Upper lobe of right lung (tissue), 1 donor: ENCODE results near the gene OTP. TPM values are rescaled to one million over a fixed set of nuclear protein-coding genes. Genes with fewer than 3 reads are reported as not detected.

Experiments
- ATAC-seq: fragments of 200-7000 bp; cut with Tn5 transposase; one replicate; pipeline ENCODE4 v1.9.1; 2020; ENCODE audit warnings: mild to moderate bottlenecking, moderate library complexity
- DNase-seq: peaks from one replicate; pipeline ENCODE4 v3.0.0-alpha.2; 2020
- H3K27ac ChIP-seq: fragments of 200-600 bp; one replicate; pipeline ENCODE4 v1.8.0; 2022
- H3K27me3 ChIP-seq: fragments of 200-600 bp; one replicate; pipeline ENCODE4 v1.8.0; 2022; ENCODE audit warnings: mild to moderate bottlenecking
- H3K36me3 ChIP-seq: fragments of 200-600 bp; one replicate; pipeline ENCODE4 v1.8.0; 2022
- H3K4me1 ChIP-seq: fragments of 200-600 bp; one replicate; pipeline ENCODE4 v1.8.0; 2022
- H3K4me3 ChIP-seq: fragments of 200-600 bp; one replicate; pipeline ENCODE4 v1.8.0; 2022; ENCODE audit warnings: mild to moderate bottlenecking
- H3K9me3 ChIP-seq: fragments of 200-600 bp; one replicate; pipeline ENCODE4 v1.8.0; 2022
- CTCF ChIP-seq: fragments of 200-600 bp; IDR thresholded peaks from one replicate; pipeline ENCODE4 v1.8.0; 2022; ENCODE audit warnings: antibody characterized with exemption
- intact Hi-C: fragments of 100-400 bp; cut with DNase I; formaldehyde crosslinking; loops from one replicate; pipeline ENCODE4 v1.11.0; 2022
- total RNA-seq: library from RNA; stranded (reverse); fragmentation: NEBNext Ultra II Directional; extraction: Animal tissue kit (Norgen Biotek cat#: 25700); gene quantifications from one replicate; pipeline ENCODE4 v1.2.1, GENCODE V29; 2021
- donor health status: DM: no; HTN: yes; CAD: no; lungs with severe emphysema.

The OTP gene
- total RNA-seq, 1 donor from 2014 or later: not detected

DNA sequence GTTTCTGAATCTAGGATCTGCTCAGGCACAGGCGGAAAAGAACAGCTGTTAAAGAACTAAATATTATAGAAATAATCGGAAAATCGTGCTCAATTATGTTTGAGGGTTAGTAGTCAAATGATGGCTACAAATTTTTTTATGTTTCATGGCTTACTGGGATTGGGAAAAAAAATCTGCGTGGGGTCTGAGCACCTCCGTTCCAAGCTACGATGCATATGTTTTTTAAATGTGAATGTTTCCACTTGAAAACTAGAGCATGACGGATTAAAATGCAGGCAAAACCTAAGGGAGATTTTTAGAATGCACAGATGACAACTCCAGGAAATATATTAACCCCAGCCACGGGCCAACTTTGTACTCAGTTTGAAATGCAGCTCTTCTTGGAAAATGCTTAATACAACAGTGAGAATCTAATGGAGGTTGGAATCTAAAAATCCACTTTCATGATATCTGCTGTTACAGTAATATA is 5.3 kb downstream of the OTP start:
- Histone ChIP-seq H3K9me3 (no peaks in the 10 kb centered on the region), H3K27ac (no peak overlapping the region), H3K4me3 (no peak overlapping the region), H3K4me1 (peaks cover 18% of the 10 kb centered on the region), H3K27me3 (peaks cover 97% of the 10 kb centered on the region), H3K36me3 (no peaks in the 10 kb centered on the region)
- intact Hi-C loops: no loop called here
- no peak for TF ChIP-seq CTCF
- ATAC-seq (no peak), DNase-seq (no peak)

GRCh38 chr5:77632526-77633206 is 5.8 kb downstream of the OTP start:
- no peak overlapping the region for H3K27ac ChIP-seq
- no peak for TF ChIP-seq CTCF
- no peak overlapping the region for H3K4me3 ChIP-seq
- no peaks in the 10 kb centered on the region for H3K36me3 ChIP-seq
- H3K9me3 ChIP-seq: no peaks in the 10 kb centered on the region
- peaks cover 18% of the 10 kb centered on the region for H3K4me1 ChIP-seq
- DNase-seq (no peak), ATAC-seq (no peak)
- H3K27me3 ChIP-seq: peaks cover 97% of the 10 kb centered on the region
- intact Hi-C loops: no loop called here

DNA sequence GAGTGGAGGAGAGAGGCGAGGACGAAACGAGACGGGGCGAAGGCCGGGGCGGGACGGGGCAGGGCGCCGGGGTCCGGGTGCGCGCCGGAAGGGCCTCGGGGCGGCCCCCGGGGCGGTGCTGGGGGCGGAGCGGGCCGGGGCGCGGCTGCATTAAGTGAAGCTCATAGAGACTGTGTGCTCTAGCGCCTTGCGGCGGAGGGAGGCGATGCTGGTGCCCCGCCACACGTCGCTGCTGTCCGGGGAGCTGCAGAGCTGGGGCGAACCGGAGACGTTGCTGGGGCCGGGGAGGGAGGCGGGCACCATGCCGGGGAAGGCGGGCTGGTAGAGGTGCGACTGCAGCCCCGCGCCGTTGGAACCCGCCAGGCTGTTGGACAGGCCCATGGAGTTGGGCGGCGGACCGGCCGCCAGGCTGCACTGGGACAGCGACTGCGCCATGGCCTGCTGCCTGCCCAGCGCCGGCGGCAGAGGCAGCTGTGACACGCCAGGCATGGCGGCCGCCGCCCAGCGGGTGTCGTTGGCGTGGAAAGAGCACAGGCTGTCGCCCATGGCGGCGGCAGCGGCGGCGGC is 8.3 kb downstream of the OTP start:
- H3K4me3 ChIP-seq: peak overlapping the region; percentile 46
- H3K9me3 ChIP-seq: no peaks in the 10 kb centered on the region
- peaks cover 87% of the 10 kb centered on the region for H3K27me3 ChIP-seq
- H3K4me1 ChIP-seq: peaks cover 18% of the 10 kb centered on the region
- peak; percentile 86 for ATAC-seq
- no peaks in the 10 kb centered on the region for H3K36me3 ChIP-seq
- no peak overlapping the region for H3K27ac ChIP-seq
- no peak for TF ChIP-seq CTCF
- intact Hi-C loops: no loop called here
- DNase-seq: peak; percentile 73

DNA sequence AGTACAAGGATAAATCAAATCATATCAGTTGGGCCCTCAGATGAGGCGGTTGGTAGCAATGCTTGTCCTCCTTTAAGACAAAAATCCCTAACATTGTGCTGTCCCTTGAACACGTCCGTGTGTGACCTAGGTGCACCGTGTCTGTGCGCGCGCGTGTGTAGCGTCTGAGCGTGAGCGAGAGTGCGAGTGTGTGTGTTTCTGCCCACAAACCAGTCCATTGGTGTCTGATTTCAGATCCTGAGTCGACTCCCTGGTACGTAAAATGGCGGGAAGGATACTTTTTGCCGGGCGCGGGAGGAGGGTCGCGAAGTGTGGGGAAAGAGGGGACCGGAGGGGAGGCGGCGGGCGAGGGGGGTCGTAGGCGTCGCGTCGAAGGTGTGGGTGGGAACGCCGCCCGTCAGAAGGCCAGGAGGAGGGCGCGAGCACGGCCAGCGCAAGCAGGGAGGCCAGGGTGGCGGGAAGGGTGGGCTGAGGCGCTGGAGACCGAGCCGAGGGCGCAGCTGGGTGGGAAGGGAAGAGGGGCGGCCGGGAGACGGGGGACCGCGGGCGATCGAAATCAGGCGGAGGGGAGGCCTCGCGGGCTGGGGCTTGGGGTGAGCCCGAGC is 8.9 kb downstream of the OTP start:
- intact Hi-C loops: no loop called here
- no peak for ATAC-seq
- Histone ChIP-seq H3K27ac (no peak overlapping the region), H3K9me3 (no peaks in the 10 kb centered on the region), H3K27me3 (peaks cover 85% of the 10 kb centered on the region), H3K4me1 (peaks cover 18% of the 10 kb centered on the region), H3K4me3 (peak overlapping the region; percentile 46), H3K36me3 (no peaks in the 10 kb centered on the region)
- DNase-seq: no peak
- TF ChIP-seq CTCF: no peak

DNA sequence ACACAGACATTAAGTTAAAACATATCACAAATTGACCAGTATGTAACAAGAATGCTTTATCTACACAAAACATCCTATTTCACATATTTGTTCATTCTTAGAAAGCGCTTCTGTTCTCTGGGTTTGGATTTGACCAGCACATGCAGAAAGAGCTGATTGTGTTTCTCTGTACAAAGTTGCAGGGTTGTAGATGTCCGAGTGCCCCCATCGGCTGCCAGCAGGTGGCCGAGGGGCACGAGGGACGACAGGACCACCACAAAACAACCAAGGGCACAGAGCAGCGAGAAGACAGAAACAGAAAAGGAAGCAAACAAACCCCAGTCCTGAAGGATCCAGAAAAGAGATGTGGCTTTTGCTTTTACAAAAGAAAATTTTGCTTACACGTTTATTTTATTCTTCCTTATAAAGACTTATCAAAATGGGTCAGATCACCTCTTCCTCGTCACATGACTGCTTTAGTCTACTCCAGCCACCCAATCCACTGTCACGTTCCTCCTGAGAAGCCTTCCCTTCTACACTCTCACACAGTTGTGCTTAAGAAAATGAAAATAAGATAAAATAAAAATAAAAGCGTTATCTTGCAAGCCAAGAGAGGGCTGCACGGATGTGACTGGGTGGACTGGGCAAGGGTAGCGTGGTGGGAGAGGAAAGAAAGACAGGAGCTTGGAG is 9.5 kb downstream of the OTP start:
- Histone ChIP-seq H3K9me3 (no peaks in the 10 kb centered on the region), H3K36me3 (no peaks in the 10 kb centered on the region), H3K4me3 (no peak overlapping the region), H3K27ac (no peak overlapping the region), H3K4me1 (peaks cover 18% of the 10 kb centered on the region), H3K27me3 (peaks cover 83% of the 10 kb centered on the region)
- TF ChIP-seq CTCF: no peak
- intact Hi-C loops: no loop called here
- DNase-seq (no peak), ATAC-seq (no peak)
